Activated naive CD4-positive, alpha-beta T cell (primary cell): ENCODE measurements around the gene SSX5.
"Not testable (repeated sequence)": the region's sequence is repeated elsewhere in the genome, so short reads cannot be mapped to it uniquely, and the experiment has no call there.

Source experiments
- DNase-seq, 4 experiments: peaks; one replicate each; lab custom pipeline; 2025; lab: John Stamatoyannopoulos, UW

SSX5 gene, protein sequence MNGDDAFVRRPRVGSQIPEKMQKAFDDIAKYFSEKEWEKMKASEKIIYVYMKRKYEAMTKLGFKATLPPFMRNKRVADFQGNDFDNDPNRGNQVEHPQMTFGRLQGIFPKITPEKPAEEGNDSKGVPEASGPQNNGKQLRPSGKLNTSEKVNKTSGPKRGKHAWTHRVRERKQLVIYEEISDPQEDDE

DNA sequence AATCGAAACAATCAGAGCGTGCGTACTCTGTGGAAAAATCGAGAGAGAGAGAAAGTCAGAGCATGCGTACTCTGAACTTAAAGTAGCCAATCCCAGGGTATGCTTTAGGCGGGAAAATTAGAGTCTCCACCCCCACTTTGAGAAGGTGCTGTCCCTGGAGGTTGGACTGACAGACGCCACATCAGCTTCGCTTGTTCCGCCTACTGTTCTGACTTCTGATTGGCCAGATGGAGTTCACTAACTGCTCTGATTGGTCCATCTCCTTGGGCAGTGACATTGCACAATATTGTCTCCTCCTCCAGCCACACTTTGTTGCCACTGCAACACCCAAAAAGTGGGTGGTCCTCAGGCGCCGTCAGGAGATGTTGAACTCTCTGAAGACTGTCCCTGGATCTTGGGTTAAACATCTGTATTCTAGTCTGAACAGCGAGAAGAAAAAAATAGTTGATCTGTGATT is at the start of gene SSX5:
Gene SSX5 (minus strand): TSS at position 51 of the 457 bp plus-strand sequence. CDS start 1,437 bp downstream, outside the sequence.
- DNase-seq, result no peak

DNA sequence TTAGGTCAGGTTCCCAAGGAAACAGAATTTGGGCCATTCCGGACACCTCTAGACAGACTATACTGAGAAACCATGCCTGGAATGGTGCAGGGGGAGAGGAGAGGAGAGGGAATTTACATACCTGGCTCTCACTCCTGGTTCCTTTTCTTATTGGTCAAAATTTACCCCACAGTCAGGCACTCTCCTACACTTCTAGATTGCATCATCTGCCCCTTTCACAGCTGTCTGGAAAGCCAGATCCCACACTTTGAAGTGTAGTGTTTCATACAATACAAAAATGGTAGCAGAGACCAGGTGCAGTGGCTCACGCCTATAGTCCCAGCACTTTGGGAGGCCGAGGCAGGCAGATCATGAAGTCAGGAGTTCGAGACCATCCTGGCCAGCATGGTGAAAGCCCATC is 27.6 kb upstream of the SSX5 start:
- not testable (repeated sequence) for DNase-seq

DNA sequence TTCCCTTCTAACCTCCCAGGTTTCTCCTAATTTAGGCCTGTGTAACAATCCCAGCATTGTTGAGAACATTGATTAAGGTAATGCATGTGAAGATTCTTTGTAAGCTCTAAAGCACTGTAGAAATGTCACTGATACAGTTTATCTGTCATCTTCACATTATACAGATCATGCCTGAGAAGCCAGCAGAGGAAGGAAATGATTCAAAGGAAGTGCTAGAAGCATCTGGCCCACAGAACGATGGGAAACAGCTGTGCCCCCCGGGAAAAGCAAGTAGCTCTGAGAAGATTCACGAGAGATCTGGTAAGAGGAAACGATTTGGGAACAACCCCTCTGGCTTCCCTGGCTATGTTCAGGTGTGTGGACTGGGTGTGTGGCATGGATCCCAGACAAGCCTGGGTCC is 17.7 kb upstream of the SSX5 start:
- DNase-seq, result not testable (repeated sequence)

DNA sequence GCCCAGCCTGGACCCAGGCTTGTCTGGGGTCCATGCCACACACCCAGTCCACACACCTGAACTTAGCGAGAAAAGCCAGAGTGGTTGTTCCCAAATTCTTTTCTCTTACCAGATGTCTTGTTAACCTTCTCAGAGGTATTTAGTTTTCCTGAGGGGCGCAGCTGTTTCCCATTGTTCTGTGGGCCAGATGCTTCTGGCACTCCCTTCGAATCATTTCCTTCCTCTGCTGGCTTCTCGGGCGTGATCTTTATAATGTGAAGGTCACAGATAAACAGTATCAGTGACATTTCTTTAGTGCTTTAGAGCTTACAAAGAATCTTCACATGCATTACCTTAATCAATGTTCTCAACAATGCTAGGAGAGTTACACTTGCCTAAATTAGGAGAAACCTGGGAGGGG is 6.6 kb downstream of the SSX5 start:
- not testable (repeated sequence) for DNase-seq

DNA sequence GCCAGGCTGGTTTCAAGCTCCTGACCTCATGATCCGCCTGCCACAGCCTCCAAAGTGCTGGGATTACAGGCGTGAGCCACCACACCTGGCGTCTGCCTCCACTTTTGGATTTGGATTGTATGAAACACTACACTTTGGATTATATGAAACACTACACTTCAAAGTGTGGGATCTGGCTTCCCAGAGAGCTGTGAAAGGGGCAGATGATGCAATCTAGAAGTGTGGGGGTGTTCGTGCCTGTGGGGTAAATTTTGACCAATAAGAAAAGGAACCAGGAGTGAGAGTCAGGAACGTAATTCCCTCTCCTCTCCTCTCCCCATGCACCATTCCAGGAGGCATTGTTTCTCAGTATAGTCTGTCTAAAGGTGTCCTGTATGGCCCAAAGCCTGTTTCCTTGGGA is 14.7 kb downstream of the SSX5 start:
- not testable (repeated sequence) for DNase-seq

- no peak for DNase-seq
These were observed 15.8 kb downstream of the SSX5 start for GRCh38 chrX:48180811-48181210.

GRCh38 chrX:48179691-48180090 is 16.9 kb downstream of the SSX5 start:
- no peak for DNase-seq

- DNase-seq, result not testable (repeated sequence)
These were observed 30.3 kb downstream of the SSX5 start for GRCh38 chrX:48166322-48166721.

- DNase-seq, result no peak
These were observed 31.4 kb downstream of the SSX5 start for GRCh38 chrX:48165241-48165640.

DNA sequence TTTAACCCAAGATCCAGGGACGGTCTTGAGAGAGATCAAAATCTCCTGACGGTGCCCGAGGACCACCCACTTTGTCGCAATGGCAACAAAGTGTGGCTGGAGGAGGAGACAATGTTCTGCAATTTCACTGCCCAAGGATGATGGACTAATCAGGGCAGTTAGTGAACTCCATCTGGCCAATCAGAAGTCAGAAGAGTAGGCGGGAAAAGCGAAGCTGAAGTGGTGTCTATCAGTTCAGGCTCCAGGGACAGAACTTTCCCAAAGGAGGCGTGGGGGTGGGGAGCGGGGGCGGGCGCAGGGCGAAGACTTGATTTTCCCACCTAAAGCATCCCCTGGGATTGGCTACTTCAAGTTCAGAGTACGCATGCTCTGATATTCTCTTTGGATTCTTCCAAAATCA is 40.6 kb downstream of the SSX5 start:
- no peak for DNase-seq

DNA sequence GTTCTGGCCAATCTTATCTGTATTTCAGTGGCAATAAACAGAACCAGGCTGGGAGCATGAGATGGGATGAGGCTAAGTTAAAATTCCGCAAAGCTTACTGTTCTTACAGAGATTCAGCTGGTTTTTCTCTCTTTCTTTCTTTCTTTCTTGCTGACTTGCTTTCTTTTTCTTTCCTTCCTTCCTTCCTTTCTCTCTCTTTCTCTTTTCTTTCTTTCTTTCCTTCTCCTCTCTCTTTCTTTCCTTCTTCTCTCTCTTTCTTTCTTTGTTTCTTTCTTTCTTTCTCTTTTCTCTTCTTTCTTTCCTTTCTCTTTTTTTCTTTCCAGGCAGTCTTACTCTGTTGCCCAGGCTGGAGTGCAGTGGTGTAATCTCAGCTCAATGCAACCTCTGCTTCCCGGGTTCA is 41.8 kb downstream of the SSX5 start:
- DNase-seq, result no peak

DNA sequence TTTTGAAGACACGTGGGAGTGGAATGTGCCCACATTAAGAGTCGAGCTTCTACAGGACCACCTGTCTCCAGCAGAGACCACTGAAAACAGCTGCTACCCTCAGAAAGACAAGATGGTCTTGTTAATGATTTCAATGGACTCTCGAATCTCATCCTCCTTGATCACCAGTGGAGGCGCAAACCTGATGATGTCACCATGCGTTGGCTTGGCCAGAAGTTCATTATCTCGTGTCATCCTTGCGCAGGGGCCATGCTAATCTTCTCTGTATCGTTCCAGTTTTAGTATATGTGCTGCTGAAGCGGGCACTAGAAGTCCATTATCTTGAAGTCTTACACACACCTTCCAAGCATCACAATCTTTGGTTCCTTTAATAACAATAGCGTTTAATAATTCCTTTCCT is 42.8 kb downstream of the SSX5 start:
- no peak for DNase-seq

DNA sequence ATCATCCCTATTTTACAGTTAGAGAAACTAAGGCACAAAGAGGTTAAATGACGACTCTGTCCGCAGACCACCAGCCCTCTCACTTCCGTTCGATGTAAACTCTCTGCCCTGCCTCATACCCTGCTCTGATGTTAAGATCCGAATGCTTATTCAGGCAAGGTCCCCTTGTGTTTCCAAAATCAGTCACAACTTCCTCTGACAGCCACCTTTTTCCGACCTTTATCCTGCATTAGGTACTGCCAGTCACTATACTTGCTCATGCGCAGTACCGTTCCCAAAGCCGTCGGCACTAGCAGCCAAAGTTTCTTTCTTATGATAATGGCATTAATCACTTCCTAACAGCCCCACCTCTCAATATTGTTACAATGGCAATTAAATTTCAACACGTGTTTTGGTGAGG is 53.9 kb downstream of the SSX5 start:
- not testable (repeated sequence) for DNase-seq

- DNase-seq, result not testable (repeated sequence)
These were observed 54.6 kb downstream of the SSX5 start for GRCh38 chrX:48141810-48142508.

DNA sequence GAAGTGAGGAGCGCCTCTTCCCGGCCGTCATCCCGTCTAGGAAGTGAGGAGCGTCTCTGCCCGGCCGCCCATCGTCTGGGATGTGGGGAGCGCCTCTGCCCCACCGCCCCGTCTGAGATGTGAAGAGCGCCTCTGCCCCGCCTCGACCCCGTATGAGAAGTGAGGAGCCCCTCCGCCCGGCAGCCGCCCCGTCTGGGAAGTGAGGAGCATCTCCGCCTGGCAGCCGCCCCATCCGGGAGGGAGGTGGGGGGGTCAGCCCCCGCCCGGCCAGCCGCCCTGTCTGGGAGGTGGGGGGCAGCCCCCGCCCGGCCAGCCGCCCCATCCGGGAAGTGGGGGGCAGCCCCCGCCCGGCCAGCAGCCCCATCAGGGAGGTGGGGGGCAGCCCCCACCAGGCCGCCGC is 57.5 kb downstream of the SSX5 start:
- not testable (repeated sequence) for DNase-seq
